Measurements from ENCODE around the gene CRB2. TPM values are rescaled to one million over a fixed set of nuclear protein-coding genes. Genes with fewer than 3 reads are reported as not detected.
"Not testable (repeated sequence)": the region's sequence is repeated elsewhere in the genome, so short reads cannot be mapped to it uniquely, and the experiment has no call there.

Gene CRB2
- total RNA-seq, 2 donors from 2014 or later = 0.06 to 0.45 TPM

DNA sequence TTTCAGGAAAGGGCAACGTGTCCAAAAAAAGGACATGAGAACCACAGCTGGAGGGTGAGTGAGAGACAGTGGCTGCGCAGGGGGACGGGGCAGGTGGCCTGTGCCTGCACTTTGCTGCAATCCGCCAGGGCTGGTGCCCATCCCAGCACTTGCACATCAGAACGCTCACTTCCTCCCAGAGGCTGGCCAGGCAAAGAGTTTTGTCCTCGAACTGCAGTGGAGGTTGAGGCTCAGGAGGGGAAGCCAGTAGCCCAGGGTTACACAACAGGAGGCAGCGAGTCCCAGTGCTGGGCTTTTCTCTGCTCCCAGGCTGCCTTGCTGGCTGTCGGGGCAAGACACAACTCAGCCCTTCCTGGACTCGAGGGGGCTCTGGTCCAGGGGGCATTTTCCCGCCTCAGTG, 33.1 kb downstream of the CRB2 start:
- no peaks in the 10 kb centered on the region for H3K27me3 Mint-ChIP-seq
- no peak for ATAC-seq (replicated peaks)
- H3K4me3 Mint-ChIP-seq = no peak overlapping the region
- no peaks in the 10 kb centered on the region for H3K36me3 Mint-ChIP-seq (ENCODE audit: low read depth)
- H3K27ac Mint-ChIP-seq = no peak overlapping the region
- no peaks in the 10 kb centered on the region for H3K9me3 Mint-ChIP-seq
- no peaks in the 10 kb centered on the region for H3K4me1 Mint-ChIP-seq

DNA sequence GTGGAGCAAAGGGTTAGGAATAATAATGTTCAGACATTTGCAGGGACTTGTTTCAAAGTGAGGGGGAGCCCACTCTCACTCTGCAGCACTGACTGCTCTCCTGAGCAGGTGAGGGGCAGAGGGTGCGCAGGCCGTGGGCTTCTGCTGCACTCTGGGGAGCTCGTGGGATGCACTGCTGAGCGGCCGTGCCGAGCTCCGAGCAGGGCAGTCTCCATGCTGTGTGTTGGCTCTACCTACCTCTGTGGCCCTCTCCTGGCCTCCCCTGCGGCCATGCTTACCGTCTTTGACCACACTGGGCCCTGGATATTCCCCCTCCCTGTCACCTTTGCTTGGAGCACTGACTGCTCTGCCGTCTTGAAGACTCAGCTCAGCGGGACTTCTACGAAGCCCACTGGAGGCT, 33.7 kb downstream of the CRB2 start:
- H3K4me3 Mint-ChIP-seq = no peak overlapping the region
- no peaks in the 10 kb centered on the region for H3K9me3 Mint-ChIP-seq
- H3K27me3 Mint-ChIP-seq = no peaks in the 10 kb centered on the region
- no peak overlapping the region for H3K27ac Mint-ChIP-seq
- H3K4me1 Mint-ChIP-seq = no peaks in the 10 kb centered on the region
- no peak for ATAC-seq (replicated peaks)
- H3K36me3 Mint-ChIP-seq (ENCODE audit: low read depth) = no peaks in the 10 kb centered on the region

DNA sequence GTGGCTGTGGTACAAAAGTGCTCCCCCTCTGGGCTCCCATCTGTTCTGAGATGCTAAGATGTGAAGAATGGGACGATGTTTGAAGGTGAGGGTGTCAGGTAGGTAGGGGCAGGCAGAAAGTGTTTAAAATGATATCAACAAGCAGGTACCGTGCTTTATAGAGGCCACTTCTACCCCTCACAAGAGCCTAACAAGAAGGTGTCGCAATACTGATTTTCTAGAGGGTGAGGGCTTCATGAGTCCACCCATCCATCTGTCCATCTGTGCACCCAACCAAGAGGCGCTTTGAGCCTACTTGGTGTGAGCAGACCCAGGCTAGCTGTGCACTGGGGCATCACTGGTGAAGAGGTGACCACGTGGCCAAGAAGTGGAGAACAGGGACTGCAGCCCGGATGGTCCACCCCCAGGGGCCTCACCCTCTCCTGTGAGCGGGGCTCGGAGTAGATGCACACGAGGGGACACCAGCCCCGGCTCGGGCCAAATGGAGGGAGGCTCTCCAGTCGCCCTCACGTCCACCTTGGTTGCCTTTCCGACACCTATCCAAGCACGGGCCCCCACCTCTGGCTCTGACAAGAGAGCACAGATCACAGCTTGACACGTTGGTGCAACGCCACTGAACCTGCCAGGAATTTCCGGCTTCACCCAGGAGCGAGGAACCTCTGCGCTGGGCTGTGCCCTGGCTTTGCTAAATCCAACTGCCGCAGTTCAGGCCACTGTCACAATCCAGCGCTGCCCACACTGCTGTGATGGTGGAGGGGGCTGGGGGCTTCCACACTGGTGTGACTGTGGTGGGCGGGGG, 34.5 kb downstream of the CRB2 start:
- Mint-ChIP-seq H3K27me3 (no peaks in the 10 kb centered on the region), H3K4me3 (no peak overlapping the region), H3K27ac (no peak overlapping the region), H3K4me1 (no peaks in the 10 kb centered on the region), H3K36me3 (ENCODE audit: low read depth) (no peaks in the 10 kb centered on the region), H3K9me3 (no peaks in the 10 kb centered on the region)
- no peak for ATAC-seq (replicated peaks)

DNA sequence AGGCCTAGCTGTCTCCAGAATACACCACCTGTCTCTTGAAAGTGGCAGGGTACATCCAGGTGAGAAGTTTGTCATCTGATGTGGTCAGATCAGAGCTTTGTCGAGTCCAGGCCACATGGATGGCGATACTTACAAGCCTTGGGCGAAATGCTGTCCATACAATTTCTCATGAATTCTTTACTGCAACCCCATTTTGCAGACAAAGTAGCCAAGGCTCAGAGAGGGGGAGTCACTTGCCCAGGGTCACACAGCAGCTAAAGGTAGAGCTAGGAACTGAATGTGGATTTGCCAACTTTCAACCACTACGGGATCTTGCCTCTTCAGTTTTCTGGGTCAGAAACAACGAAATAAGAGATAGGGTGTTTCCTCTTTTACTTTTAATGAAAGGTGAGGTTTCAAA, 35.2 kb downstream of the CRB2 start:
- no peaks in the 10 kb centered on the region for H3K9me3 Mint-ChIP-seq
- ATAC-seq (replicated peaks) = no peak
- no peaks in the 10 kb centered on the region for H3K36me3 Mint-ChIP-seq (ENCODE audit: low read depth)
- no peak overlapping the region for H3K4me3 Mint-ChIP-seq
- no peaks in the 10 kb centered on the region for H3K4me1 Mint-ChIP-seq
- H3K27ac Mint-ChIP-seq = no peak overlapping the region
- H3K27me3 Mint-ChIP-seq = no peaks in the 10 kb centered on the region

DNA sequence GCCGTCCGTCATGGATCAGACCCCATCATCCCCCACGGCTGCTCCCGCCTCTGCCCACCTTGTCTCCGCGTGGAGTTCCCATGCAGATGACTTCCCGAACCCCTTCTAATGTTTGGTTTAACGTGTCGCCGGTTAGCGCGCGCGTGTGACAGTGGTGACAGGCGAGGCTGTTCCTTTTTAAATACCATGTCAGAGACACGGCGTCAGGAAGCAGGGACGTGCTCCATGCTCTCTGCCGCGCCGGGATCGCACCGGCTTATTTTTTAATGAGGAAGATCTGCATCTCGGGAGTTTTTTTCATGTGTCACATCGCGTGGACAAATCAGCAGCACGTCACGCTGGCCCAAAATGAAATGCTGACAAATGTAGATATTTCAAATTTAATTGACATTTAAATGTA, 35.9 kb downstream of the CRB2 start:
- no peak overlapping the region for H3K27ac Mint-ChIP-seq
- H3K36me3 Mint-ChIP-seq (ENCODE audit: low read depth) = no peaks in the 10 kb centered on the region
- no peaks in the 10 kb centered on the region for H3K4me1 Mint-ChIP-seq
- H3K4me3 Mint-ChIP-seq = no peak overlapping the region
- no peak for ATAC-seq (replicated peaks)
- H3K9me3 Mint-ChIP-seq = no peaks in the 10 kb centered on the region
- H3K27me3 Mint-ChIP-seq = no peaks in the 10 kb centered on the region

DNA sequence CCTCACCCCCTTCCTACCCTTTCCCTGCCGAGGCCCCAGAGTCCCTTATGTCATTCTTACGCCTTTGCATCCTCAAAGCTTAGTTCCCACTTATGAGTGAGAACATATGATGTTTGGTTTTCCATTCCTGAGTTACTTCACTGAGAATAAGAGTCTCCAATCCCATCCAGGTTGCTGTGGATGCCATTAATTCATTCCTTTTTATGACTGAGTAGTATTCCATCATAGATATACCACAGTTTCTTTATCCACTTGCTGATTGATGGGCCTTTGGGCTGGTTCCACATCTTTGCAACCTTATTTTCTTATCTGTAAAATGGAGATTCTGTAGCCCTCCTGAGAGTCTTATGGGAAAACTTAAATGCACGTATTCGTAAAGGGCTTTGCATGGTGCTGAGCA, 36.8 kb downstream of the CRB2 start:
- Mint-ChIP-seq H3K4me1 (no peaks in the 10 kb centered on the region), H3K36me3 (ENCODE audit: low read depth) (no peaks in the 10 kb centered on the region), H3K9me3 (no peaks in the 10 kb centered on the region), H3K27ac (no peak overlapping the region), H3K4me3 (no peak overlapping the region), H3K27me3 (no peaks in the 10 kb centered on the region)
- no peak for ATAC-seq (replicated peaks)

DNA sequence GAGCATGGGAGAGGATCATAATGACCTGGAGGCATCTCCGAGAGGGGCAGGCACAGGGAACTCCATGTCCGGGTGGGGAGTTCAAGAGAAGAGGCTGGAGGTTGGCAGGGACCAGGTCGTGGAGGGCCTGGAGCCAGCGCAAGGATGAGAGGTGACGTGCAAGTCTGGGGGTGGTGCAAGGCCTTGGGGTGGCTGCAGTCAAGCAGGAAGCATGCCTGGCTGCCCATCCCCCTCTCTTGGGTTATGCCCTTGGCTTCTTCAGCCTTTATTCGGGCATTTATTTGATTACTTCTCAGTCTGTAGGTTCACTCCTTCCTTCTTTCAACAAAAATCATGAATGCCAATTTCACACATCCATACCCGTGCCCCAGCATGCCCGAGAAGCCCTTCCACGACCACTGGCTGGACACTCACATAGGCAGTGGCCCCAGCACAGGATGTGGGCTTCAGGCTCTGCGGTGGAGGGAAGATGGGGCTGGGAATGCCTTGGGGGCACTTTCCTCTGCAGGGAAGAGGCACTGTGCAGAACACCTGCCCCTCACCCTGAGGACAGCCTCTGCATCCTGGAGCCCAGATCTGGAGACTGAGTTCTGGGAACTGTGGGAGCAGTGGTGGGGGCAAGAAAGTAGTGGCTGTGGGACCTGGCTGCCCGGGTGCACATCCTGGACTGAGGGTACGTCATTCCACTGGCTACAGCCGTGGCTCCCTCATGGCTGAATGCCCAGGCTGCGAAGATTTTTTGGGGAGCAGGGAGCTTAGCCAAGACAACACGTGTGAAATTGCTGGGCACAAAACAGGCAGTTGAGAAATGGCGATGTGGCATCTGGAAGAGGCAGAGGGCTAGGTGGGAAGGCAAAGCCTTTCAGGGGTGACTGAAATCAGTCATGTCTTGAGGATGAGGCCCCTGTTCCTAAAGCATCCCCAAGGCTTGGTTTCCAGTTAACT, 38.6 kb downstream of the CRB2 start:
- no peaks in the 10 kb centered on the region for H3K27me3 Mint-ChIP-seq
- H3K9me3 Mint-ChIP-seq = no peaks in the 10 kb centered on the region
- no peaks in the 10 kb centered on the region for H3K36me3 Mint-ChIP-seq (ENCODE audit: low read depth)
- H3K4me3 Mint-ChIP-seq = no peak overlapping the region
- H3K27ac Mint-ChIP-seq = no peak overlapping the region
- H3K4me1 Mint-ChIP-seq = no peaks in the 10 kb centered on the region
- no peak for ATAC-seq (replicated peaks)

DNA sequence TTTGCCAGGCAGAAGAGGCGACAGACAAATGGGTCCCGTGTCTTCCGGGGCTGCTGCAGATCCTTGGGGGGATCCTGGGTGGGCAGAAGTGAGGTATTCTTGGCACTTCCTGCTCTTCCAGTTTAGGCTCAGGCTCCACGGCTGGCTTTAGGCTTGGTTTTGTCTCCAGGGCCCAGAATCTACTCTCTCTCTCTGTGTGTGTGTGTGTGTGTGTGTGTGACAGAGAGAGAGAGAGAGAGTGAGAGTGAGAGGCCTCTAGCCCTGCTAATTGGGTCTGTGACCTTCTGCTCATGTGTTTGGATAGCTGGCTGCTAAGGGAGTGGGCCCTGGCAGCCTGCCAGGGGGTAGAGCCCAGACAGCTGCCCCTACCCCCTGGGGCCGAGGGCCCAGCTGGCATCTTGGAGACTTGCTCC, 39.3 kb downstream of the CRB2 start:
- Mint-ChIP-seq H3K4me3 (no peak overlapping the region), H3K36me3 (ENCODE audit: low read depth) (no peaks in the 10 kb centered on the region), H3K9me3 (no peaks in the 10 kb centered on the region), H3K27me3 (no peaks in the 10 kb centered on the region), H3K27ac (no peak overlapping the region), H3K4me1 (no peaks in the 10 kb centered on the region)
- ATAC-seq (replicated peaks) = no peak

DNA sequence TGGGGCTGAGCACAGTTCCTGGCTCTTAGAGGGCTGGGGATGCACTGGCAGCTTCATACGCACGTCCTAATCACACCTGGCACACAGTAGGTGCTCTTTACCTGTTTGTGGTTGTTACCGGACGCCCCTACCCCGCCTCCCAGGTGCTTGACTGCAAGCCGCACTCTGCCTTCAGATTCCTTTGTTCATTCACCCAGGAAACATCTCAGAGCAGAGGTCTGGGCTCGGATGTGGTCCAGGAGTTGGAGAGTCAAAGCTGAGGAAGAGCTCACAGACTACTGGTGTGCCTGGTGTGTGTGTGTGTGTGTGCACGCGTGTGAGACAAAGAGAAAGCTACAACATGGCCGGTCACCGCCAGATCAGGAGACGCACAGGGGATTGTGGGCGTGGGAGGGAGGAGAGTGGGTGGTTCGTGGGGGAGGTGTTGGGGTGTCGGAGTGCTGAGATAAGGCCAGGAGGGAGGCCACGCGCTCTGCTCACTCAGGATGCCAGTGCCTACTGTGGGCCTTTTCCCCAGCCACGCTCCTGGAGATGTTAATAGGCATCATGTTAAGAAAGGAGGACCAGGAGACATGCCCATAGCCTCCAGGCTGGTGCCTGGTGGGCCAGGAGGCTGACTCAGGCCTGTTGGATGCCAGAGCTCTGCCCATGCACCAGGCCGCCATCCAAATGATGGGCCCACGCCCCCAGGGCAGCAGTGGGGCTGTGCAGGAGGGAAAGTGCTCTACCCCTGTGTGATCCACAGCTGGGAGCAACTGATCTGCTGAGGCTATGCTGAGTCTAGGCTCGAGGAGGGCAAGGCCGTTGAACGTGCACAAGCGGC, 39.9 kb downstream of the CRB2 start:
- Mint-ChIP-seq H3K27me3 (no peaks in the 10 kb centered on the region), H3K4me3 (no peak overlapping the region), H3K4me1 (no peaks in the 10 kb centered on the region), H3K9me3 (no peaks in the 10 kb centered on the region), H3K36me3 (ENCODE audit: low read depth) (no peaks in the 10 kb centered on the region), H3K27ac (no peak overlapping the region)
- no peak for ATAC-seq (replicated peaks)

DNA sequence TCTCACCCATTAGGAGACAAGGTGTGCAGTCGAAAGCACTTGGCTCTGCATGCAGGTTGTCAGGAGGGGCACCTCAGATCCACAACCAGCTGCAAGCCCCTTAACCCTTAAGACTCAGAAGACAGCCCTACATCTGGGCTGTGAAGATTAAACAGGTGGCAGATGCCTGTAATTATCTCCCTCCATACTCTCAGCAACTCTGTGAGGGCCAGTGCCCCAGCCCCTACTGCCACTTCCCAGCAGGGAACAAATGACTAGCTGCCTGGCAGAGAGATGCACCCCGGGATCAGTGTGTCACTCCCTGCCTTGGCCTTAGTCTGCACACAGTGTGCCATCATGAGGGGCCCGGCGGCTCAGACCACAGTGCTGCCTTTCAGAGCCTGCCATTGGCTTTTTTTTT, 42.0 kb downstream of the CRB2 start:
- Mint-ChIP-seq H3K9me3 (no peaks in the 10 kb centered on the region), H3K36me3 (ENCODE audit: low read depth) (no peaks in the 10 kb centered on the region)

DNA sequence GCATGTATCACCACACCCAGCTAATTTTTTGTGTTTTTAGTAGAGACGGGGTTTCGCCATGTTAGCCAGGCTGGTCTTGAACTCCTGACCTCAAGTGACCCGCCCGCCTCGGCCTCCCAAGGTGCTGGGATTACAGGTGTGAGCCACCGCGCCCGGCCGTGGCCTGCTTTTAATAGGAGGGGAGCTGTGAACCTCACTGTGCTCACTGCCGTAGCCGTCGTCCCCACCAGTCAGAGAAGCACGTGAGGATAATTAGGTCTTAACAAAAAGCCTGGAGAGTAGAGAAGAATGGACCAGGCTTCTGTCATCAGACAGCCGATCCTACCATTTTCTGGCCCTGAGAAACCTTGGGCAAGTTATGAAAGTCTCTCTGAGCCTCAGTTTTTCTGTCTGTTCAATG, 42.9 kb downstream of the CRB2 start:
- not testable (repeated sequence) for H3K9me3 Mint-ChIP-seq; H3K4me3 Mint-ChIP-seq; H3K27me3 Mint-ChIP-seq; ATAC-seq (replicated peaks); H3K36me3 Mint-ChIP-seq (ENCODE audit: low read depth); H3K4me1 Mint-ChIP-seq; H3K27ac Mint-ChIP-seq

More for the DNA sequence above, 42.0 kb downstream of the CRB2 start:
- H3K27ac Mint-ChIP-seq = no peak overlapping the region
- H3K27me3 Mint-ChIP-seq = no peaks in the 10 kb centered on the region
- ATAC-seq (replicated peaks) = no peak
- no peaks in the 10 kb centered on the region for H3K4me1 Mint-ChIP-seq
- H3K4me3 Mint-ChIP-seq = no peak overlapping the region

DNA sequence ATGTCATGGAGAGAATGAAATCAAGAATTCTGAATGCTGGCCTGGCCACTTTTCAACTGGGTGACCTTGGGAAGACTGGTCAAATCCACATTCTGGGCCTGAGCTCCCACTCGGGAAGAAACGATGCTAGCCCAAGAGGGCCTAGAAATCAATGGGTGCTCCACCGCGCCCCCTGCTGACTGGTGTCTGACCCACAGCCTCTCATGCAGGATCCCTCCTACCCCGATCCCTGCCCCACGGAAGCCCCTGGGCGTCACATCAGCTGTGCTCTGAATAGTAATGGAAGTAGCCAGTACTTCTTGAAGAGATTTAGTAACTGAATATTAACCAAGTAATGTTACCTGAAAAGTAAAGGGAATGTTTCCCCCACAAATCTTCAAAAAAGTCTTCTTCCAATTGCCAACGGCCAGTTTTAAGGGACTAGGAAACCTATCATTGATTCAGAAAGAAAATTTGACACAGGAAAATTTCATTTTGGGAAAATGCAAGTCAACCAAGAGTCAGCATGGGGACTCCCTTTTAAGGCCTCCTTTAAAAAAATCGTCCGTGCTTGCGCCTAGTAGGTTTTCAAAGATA, 43.9 kb downstream of the CRB2 start:
- H3K9me3 Mint-ChIP-seq = no peaks in the 10 kb centered on the region
- H3K27me3 Mint-ChIP-seq = no peaks in the 10 kb centered on the region
- no peaks in the 10 kb centered on the region for H3K4me1 Mint-ChIP-seq
- no peak for ATAC-seq (replicated peaks)
- H3K36me3 Mint-ChIP-seq (ENCODE audit: low read depth) = no peaks in the 10 kb centered on the region
- no peak overlapping the region for H3K27ac Mint-ChIP-seq
- H3K4me3 Mint-ChIP-seq = no peak overlapping the region

DNA sequence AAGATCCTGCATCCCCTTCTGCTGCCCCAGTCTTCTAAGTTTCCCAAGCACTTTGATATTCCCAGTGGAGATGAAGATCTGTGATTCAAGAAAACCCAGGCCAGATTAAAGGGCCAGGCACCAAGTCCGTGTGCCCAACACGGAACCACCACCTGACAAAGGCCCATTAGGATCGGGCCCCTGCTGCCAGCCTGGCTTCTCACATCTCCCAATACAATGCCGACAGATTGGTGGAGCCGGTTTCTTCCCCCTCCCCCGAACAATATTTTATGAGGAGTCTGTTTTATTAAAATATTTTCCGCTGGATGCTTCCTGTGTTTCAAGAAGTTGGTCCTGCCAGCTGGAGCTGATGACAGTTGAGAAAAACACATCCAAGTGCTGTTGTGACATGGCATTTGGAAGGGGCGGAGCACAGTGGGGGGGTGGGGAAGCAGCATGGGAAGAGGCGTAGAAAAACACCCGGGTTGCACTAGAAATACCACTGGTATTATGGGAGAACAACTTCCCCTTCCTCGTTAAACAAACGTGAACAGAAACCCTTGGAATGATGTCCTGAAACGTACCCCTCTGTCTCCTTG, 45.0 kb downstream of the CRB2 start:
- Mint-ChIP-seq H3K27me3 (no peaks in the 10 kb centered on the region), H3K36me3 (ENCODE audit: low read depth) (no peaks in the 10 kb centered on the region), H3K4me1 (no peaks in the 10 kb centered on the region), H3K9me3 (no peaks in the 10 kb centered on the region), H3K4me3 (no peak overlapping the region), H3K27ac (no peak overlapping the region)
- no peak for ATAC-seq (replicated peaks)
